GM18517 (cell line): ENCODE data around the gene CCDC124.
"Not testable (repeated sequence)": the region's sequence is repeated elsewhere in the genome, so short reads cannot be mapped to it uniquely, and the experiment has no call there.

Source experiments
- ATAC-seq: cut with Tn5 transposase; IDR thresholded peaks from one replicate; pipeline ENCODE4 v1.9.1; 2021; ENCODE audit warnings: mild to moderate bottlenecking, moderate library complexity; ENCODE audit not compliant: unreplicated experiment

The CCDC124 gene, protein sequence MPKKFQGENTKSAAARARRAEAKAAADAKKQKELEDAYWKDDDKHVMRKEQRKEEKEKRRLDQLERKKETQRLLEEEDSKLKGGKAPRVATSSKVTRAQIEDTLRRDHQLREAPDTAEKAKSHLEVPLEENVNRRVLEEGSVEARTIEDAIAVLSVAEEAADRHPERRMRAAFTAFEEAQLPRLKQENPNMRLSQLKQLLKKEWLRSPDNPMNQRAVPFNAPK

GRCh38 chr19:17932485-17933338, at the start of gene CCDC124:
Gene CCDC124, plus strand, starts transcription at chr19:17933015. Its CDS starts 3,406 bp downstream, at chr19:17936421.
- peak; percentile 76 for ATAC-seq

DNA sequence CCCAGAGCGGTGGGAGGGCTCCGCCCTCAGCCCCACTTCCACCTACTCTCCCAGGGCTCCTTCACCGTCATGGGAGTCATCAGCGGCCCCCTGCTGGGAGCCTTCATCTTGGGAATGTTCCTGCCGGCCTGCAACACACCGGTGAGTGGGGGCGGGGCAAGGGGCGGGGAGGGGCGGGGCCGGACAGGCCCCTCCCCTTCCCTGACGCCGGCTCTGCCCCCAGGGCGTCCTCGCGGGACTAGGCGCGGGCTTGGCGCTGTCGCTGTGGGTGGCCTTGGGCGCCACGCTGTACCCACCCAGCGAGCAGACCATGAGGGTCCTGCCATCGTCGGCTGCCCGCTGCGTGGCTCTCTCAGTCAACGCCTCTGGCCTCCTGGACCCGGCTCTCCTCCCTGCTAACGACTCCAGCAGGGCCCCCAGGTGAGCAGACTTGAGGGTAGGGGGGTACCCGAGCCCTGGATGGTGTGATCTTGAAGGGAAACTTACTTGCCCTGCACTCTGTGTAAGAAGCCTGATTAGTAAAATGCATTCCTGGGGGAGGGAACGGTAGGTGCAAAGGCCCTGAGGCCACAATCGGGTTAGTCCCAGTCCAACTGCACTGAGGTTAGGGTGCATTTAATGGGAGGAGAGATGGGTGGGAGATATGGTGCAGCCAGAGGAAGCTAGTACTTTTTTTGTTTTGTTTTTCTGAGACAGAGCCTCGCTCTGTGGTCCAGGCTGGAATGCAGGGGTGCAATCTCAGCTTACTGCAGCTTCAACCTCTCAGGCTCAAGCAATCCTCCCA, 49.0 kb upstream of the CCDC124 start:
- ATAC-seq = no peak

- ATAC-seq = no peak
Observed at GRCh38 chr19:17886515-17886914, 46.3 kb upstream of the CCDC124 start.

DNA sequence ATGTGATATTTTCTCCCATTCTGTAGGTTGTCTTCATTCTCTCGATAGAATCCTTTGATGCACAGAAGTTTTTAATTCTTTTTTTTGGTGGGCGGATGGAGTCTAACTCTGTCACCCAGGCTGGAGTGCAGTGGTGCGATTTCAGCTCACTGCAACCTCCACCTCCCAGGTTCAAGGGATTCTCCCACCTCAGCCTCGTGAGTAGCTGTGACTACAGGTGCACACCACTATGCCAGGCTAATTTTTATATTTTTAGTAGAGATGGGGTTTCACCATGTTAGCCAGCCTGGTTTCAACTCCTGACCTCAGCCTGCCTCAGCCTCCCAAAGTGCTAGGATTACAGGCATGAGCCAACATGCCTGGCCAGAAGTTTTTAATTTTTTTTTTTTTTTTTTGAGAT, 45.6 kb upstream of the CCDC124 start:
- ATAC-seq = not testable (repeated sequence)

DNA sequence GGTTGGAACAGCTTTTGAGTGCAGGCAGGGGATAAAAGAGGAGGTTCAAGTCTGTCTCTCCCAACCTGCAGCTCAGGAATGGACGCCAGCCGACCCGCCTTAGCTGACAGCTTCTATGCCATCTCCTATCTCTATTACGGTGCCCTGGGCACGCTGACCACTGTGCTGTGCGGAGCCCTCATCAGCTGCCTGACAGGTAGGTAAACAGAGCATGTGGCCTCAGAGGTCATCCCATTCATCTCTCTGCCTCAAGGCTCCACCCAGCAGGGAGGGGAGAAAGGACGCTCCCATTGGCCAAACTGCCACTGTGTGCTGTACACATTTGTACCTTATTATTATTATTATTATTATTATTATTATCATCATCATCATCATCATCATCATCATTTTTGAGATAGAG, 44.6 kb upstream of the CCDC124 start:
- no peak for ATAC-seq

DNA sequence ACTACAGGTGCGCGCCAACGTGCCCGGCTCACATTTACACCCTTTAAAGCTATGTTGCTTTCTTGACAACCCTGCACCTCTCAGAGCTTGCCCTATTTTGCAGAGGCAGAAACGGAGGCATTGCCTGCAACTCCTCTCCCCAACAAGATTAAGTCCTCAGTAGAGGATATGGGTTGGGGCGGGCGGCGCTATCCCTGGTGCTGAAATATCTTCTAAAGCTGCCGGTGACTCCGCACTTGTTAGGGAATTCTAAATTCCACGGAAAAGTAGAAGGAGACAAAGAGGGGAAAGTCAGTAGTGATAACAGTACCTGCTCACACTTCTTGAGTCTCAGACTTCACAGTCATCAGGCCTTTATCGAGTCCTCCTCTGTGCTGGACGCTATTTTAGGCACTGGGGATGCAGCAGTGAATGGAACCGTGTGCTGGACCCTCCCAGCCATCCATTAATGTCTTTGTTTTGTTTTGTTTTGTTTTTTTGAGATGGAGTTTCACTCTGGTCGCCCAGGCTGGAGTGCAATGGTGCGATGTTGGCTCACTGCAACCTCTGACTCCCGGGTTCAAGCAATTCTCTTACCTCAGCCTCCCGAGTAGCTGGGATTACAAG, 43.1 kb upstream of the CCDC124 start:
- ATAC-seq = no peak

DNA sequence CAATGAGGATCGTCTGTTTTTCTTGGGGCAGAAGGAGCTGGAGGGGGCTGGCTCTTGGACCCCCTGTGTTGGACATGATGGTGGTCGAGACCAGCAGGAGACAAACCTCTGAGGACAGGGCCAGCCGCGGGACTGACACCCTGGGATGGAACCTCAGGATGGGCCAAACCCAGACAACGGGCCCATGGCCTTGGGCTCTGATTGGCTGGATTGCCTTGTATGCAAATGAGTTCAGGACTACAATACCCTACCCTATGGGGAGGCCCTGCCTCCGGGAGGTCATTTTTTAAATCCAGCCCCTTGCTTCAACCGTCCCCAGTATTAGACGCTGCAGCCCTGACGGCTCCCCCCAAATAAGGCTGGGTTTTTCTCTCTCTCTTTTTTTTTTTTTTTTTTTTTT, 39.0 kb upstream of the CCDC124 start:
- ATAC-seq = no peak

DNA sequence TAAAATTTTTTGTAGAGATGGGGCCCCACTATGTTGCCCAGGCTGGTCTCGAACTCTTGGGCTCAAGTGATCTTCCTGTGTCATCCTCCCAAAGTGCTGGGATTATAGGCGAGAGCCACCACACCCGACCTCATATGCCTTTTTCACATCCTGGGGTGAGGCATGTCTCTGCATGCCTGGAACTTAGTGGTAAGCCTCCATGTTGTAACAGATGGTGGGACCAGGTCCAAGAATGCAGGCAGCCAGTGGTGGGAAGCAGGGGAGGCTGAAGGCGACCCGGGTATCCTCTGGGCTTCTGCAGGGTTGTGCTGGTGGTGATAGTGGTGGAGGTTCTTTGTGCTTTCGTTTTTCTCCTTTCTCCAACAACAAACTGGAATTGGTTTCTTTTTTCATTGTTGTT, 30.1 kb upstream of the CCDC124 start:
- no peak for ATAC-seq

DNA sequence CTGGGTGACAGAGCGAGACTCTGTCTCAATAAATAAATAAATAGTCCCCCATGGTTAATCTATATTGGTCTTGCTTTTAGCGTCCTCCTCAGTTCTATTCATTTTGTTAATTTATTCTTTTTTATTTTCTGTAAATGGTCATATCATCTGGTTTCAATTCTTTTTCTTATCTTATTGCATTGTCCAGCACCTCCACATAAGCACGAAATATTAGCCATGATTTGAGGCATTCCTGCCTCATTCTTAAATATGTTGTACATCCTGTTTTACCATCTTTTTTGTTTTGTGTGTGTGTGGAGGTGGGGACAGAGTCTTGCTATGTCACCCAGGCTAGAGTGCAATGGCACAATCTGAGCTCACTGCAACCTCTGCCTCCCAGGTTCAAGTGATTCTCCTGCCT, 24.6 kb upstream of the CCDC124 start:
- ATAC-seq = no peak

- ATAC-seq = no peak
Observed at GRCh38 chr19:17909003-17909732, 23.6 kb upstream of the CCDC124 start.

GRCh38 chr19:17910791-17911360, 21.9 kb upstream of the CCDC124 start:
- ATAC-seq = no peak

- no peak for ATAC-seq
Observed at GRCh38 chr19:17915940-17916593, 16.7 kb upstream of the CCDC124 start.

DNA sequence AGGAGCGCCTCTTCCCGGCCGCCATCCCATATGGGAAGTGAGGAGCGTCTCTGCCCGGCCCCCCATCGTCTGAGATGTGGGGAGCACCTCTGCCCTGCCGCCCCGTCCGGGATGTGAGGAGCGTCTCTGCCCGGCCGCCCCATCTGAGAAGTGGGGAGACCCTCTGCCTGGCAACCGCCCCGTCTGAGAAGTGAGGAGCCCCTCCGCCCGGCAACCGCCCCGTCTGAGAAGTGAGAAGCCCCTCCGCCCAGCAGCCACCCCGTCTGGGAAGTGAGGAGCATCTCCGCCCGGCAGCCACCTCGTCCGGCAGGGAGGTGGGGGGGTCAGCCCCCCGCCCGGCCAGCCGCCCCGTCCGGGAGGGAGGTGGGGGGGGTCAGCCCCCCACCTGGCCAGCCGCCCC, 14.7 kb upstream of the CCDC124 start:
- ATAC-seq = not testable (repeated sequence)

DNA sequence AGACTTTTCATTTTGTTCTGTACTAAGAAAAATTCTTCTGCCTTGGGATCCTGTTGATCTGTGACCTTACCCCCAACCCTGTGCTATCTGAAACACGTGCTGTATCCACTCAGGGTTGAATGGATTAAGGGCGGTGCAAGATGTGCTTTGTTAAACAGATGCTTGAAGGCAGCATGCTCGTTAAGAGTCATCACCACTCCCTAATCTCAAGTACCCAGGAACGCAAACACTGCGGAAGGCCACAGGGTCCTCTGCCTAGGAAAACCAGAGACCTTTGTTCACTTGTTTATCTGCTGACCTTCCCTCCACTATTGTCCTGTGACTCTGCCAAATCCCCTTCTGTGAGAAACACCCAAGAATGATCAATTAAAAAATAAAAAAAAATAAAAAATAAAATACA, 13.7 kb upstream of the CCDC124 start:
- not testable (repeated sequence) for ATAC-seq

DNA sequence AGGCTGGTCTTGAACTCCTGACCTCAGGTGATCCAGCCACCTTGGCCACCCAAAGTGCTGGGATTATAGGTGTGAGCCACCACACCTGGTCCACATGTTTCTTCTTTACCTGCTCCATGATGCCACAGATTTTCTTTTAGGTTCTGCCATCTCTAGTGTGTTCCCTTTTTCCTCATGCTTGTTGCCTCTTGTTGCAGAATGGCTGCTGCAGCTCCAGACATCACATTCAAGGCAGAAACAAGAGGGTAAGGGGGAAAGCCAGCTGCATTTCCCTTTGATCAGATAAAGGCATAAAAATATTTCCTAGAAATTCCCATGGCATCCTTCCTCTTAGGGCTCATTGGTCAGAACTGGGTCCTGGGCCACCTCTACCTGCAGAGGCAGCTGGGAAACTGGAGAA, 12.3 kb upstream of the CCDC124 start:
- ATAC-seq = no peak

DNA sequence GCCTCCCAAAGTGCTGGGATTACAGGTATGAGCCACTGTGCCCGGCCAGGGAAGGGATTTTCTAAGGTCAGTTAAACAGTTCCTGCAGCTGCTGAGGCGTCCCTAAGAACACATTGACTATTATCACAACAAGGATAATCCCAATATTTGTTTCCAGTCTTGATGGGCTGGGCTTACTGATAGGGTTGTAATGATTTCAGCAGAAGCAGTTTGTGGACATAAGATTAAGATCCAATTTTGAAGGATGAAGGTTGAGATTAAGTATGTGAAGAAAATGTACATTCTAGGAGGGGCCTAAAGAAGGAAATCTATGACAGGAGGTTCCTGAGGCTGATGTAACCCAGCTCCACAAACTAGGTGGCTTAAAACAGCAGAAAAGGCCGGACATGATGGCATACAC, 10.7 kb upstream of the CCDC124 start:
- ATAC-seq = no peak

- no peak for ATAC-seq
Observed at GRCh38 chr19:17926044-17926443, 6.8 kb upstream of the CCDC124 start.

GRCh38 chr19:17929056-17929455, 3.8 kb upstream of the CCDC124 start:
- no peak for ATAC-seq

DNA sequence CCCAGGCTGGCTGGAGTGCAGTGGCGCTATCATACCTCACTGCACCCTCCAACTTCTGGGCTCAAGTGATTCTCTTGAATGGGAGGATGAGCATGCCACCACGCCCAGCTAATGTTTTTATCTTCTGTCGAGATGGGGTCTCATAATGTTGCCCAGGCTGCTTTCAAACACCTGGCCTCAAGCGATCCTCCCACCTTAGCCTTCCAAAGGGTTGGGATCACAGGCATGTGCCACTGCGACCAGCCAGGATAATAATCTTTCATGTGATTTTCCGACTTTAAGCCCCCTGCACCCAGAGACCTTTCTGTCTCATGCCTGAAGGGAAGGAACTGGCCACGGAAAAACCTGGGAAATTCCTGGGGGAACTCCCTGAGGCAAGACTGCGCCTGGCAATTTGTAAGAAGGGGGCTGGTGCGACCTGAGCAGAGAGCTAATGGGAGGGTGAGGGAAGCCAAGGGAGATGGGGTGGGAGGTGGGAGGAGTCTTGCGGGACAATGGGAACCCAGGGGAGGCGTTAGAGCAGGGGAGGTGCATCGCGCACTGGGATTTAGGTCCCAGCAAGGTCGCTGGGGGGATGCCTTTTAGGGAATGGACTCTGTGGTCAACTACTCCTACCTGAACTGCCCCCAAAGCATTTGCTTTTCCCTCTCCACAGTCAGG, 1.2 kb upstream of the CCDC124 start:
- no peak for ATAC-seq
